ENCODE data around the gene OOSP3.
"Not testable (repeated sequence)": the region's sequence is repeated elsewhere in the genome, so short reads cannot be mapped to it uniquely, and the experiment has no call there.

Gene OOSP3

GRCh38 chr11:59878575-59878974 lies at the start of gene OOSP3:
Gene OOSP3, plus strand, starts transcription at chr11:59878782. Its CDS starts 27 bp downstream, at chr11:59878809.
- no peak for DNase-seq (ENCODE audit: low spot score)

GRCh38 chr11:59829358-59829757 lies 49.2 kb upstream of the OOSP3 start:
- no peak for DNase-seq (ENCODE audit: low spot score)

GRCh38 chr11:59833602-59834001 lies 45.0 kb upstream of the OOSP3 start:
- DNase-seq (ENCODE audit: low spot score), result no peak

- no peak for DNase-seq (ENCODE audit: low spot score)
Observed at GRCh38 chr11:59839615-59840014, 39.0 kb upstream of the OOSP3 start.

- DNase-seq (ENCODE audit: low spot score), result no peak
Observed at GRCh38 chr11:59841514-59841913, 37.1 kb upstream of the OOSP3 start.

- no peak for DNase-seq (ENCODE audit: low spot score)
Observed at GRCh38 chr11:59842316-59842715, 36.3 kb upstream of the OOSP3 start.

- no peak for DNase-seq (ENCODE audit: low spot score)
Observed at GRCh38 chr11:59845399-59845798, 33.2 kb upstream of the OOSP3 start, which contains the start of gene CBLIF. Gene CBLIF, minus strand, starts transcription at chr11:59845499. Its CDS starts 46 bp downstream, at chr11:59845453.

- no peak for DNase-seq (ENCODE audit: low spot score)
Observed at GRCh38 chr11:59846556-59846955, 32.0 kb upstream of the OOSP3 start.

GRCh38 chr11:59847626-59848025 lies 31.0 kb upstream of the OOSP3 start:
- DNase-seq (ENCODE audit: low spot score), result no peak

GRCh38 chr11:59848439-59848838 lies 30.1 kb upstream of the OOSP3 start:
- not testable (repeated sequence) for DNase-seq (ENCODE audit: low spot score)

GRCh38 chr11:59849129-59849528 lies 29.5 kb upstream of the OOSP3 start:
- DNase-seq (ENCODE audit: low spot score), result peak; percentile 55

- DNase-seq (ENCODE audit: low spot score), result not testable (repeated sequence)
Observed at GRCh38 chr11:59849551-59849950, 29.0 kb upstream of the OOSP3 start.

GRCh38 chr11:59851416-59851815 lies 27.2 kb upstream of the OOSP3 start:
- DNase-seq (ENCODE audit: low spot score), result not testable (repeated sequence)

- DNase-seq (ENCODE audit: low spot score), result no peak
Observed at GRCh38 chr11:59854871-59855270, 23.7 kb upstream of the OOSP3 start.

- DNase-seq (ENCODE audit: low spot score), result no peak
Observed at GRCh38 chr11:59857439-59858434, 20.8 kb upstream of the OOSP3 start.

- DNase-seq (ENCODE audit: low spot score), result no peak
Observed at GRCh38 chr11:59859673-59860072, 18.9 kb upstream of the OOSP3 start.

GRCh38 chr11:59862252-59862651 lies 16.3 kb upstream of the OOSP3 start:
- no peak for DNase-seq (ENCODE audit: low spot score)

- no peak for DNase-seq (ENCODE audit: low spot score)
Observed at GRCh38 chr11:59865031-59865430, 13.6 kb upstream of the OOSP3 start.

GRCh38 chr11:59866397-59866796 lies 12.2 kb upstream of the OOSP3 start, which contains the start of gene TCN1:
Gene TCN1, minus strand, starts transcription at chr11:59866487. Its CDS starts 17 bp downstream, at chr11:59866470.
- no peak for DNase-seq (ENCODE audit: low spot score)

- DNase-seq (ENCODE audit: low spot score), result no peak
Observed at GRCh38 chr11:59866836-59867235, 11.7 kb upstream of the OOSP3 start.

- no peak for DNase-seq (ENCODE audit: low spot score)
Observed at GRCh38 chr11:59867946-59868345, 10.6 kb upstream of the OOSP3 start.

GRCh38 chr11:59872076-59872475 lies 6.5 kb upstream of the OOSP3 start:
- DNase-seq (ENCODE audit: low spot score), result no peak

- DNase-seq (ENCODE audit: low spot score), result peak; percentile 54
Observed at GRCh38 chr11:59875856-59876519, 2.6 kb upstream of the OOSP3 start.
